Measurements from ENCODE around the gene BBS9.
A peak's percentile ranks its signal among the peaks of the same experiment; 100 is the strongest.
"Not testable (repeated sequence)": the region's sequence is repeated elsewhere in the genome, so short reads cannot be mapped to it uniquely, and the experiment has no call there.

Gene BBS9

GRCh38 chr7:33128990-33129805 lies at the start of gene BBS9:
Gene BBS9, plus strand, starts transcription at chr7:33129564. Its CDS starts 16,689 bp downstream, at chr7:33146253.
- peak; percentile 96 for DNase-seq (ENCODE audit: low spot score)

GRCh38 chr7:33079763-33080690 lies 49.3 kb upstream of the BBS9 start:
- DNase-seq (ENCODE audit: low spot score): no peak

- no peak for DNase-seq (ENCODE audit: low spot score)
These were observed 42.0 kb upstream of the BBS9 start for GRCh38 chr7:33087356-33087755.

- DNase-seq (ENCODE audit: low spot score): no peak
These were observed 41.5 kb upstream of the BBS9 start for GRCh38 chr7:33087858-33088257.

- DNase-seq (ENCODE audit: low spot score): no peak
These were observed 40.2 kb upstream of the BBS9 start for GRCh38 chr7:33089142-33089541.

- DNase-seq (ENCODE audit: low spot score): no peak
These were observed 38.2 kb upstream of the BBS9 start for GRCh38 chr7:33091111-33091531.

GRCh38 chr7:33091641-33092191 lies 37.6 kb upstream of the BBS9 start:
- DNase-seq (ENCODE audit: low spot score): no peak

GRCh38 chr7:33093266-33093665 lies 36.1 kb upstream of the BBS9 start:
- no peak for DNase-seq (ENCODE audit: low spot score)

GRCh38 chr7:33094745-33095275 lies 34.6 kb upstream of the BBS9 start:
- not testable (repeated sequence) for DNase-seq (ENCODE audit: low spot score)

GRCh38 chr7:33099154-33099940 lies 30.0 kb upstream of the BBS9 start:
- no peak for DNase-seq (ENCODE audit: low spot score)

- no peak for DNase-seq (ENCODE audit: low spot score)
These were observed 28.6 kb upstream of the BBS9 start for GRCh38 chr7:33100770-33101169.

- DNase-seq (ENCODE audit: low spot score): no peak
These were observed 27.5 kb upstream of the BBS9 start for GRCh38 chr7:33101906-33102305.

GRCh38 chr7:33107136-33108066 lies 22.0 kb upstream of the BBS9 start:
- peak; percentile 80 for DNase-seq (ENCODE audit: low spot score)

GRCh38 chr7:33108554-33109004 lies 20.8 kb upstream of the BBS9 start:
- DNase-seq (ENCODE audit: low spot score): peak; percentile 59

- DNase-seq (ENCODE audit: low spot score): peak; percentile 78
These were observed 20.2 kb upstream of the BBS9 start, which contains the start of gene RP9 for GRCh38 chr7:33109005-33109757. Gene RP9, minus strand, starts transcription at chr7:33109404. Its CDS starts 32 bp downstream, at chr7:33109372.

- peak; percentile 87 for DNase-seq (ENCODE audit: low spot score)
These were observed 19.6 kb upstream of the BBS9 start for GRCh38 chr7:33109758-33110238.

GRCh38 chr7:33111614-33112013 lies 17.8 kb upstream of the BBS9 start:
- DNase-seq (ENCODE audit: low spot score): no peak

GRCh38 chr7:33114976-33115375 lies 14.4 kb upstream of the BBS9 start:
- no peak for DNase-seq (ENCODE audit: low spot score)

- no peak for DNase-seq (ENCODE audit: low spot score)
These were observed 11.0 kb upstream of the BBS9 start for GRCh38 chr7:33118383-33118782.

Measured in RKO (cell line).